ENCODE data around the gene SNRK.

SNRK gene

GRCh38 chr3:43268636-43269035, 17.7 kb upstream of the SNRK start:
- intact Hi-C loops (cut with DNase I), result no loop called here
- no peak for DNase-seq

- intact Hi-C loops (cut with DNase I), result no loop called here
- no peak for DNase-seq
Observed at GRCh38 chr3:43270078-43270477, 16.3 kb upstream of the SNRK start.

- intact Hi-C loops (cut with DNase I), result no loop called here
- peak in 6 of 10 donors; percentile 13 to 88 (median 20) for DNase-seq
Observed at GRCh38 chr3:43273416-43273815, 12.9 kb upstream of the SNRK start.

GRCh38 chr3:43279082-43279481, 7.3 kb upstream of the SNRK start:
- no peak for DNase-seq
- intact Hi-C loops (cut with DNase I), result no loop called here

GRCh38 chr3:43279532-43279931, 6.8 kb upstream of the SNRK start:
- DNase-seq, result no peak
- intact Hi-C loops (cut with DNase I), result no loop called here

- intact Hi-C loops (cut with DNase I), result no loop called here
- DNase-seq, result no peak
Observed at GRCh38 chr3:43281020-43281419, 5.3 kb upstream of the SNRK start.

GRCh38 chr3:43284171-43284570, 2.2 kb upstream of the SNRK start:
- DNase-seq, result no peak
- intact Hi-C loops (cut with DNase I), result no loop called here

GRCh38 chr3:43285644-43286043, 696 bp upstream of the SNRK start:
- intact Hi-C loops (cut with DNase I), result loop anchor here (5.0 kb wide), 1 partner anchor 123 kb away; no protein-coding TSS in a partner anchor
- DNase-seq, result no peak

GRCh38 chr3:43286841-43287499, 630 bp downstream of the SNRK start:
- intact Hi-C loops (cut with DNase I), result loop anchor here (5.0 kb wide), 1 partner anchor 125 kb away; no protein-coding TSS in a partner anchor
- DNase-seq, result peak in 1 of 10 donors; percentile 20

- no peak for DNase-seq
- intact Hi-C loops (cut with DNase I), result loop anchor here (5.0 kb wide), 1 partner anchor 125 kb away; no protein-coding TSS in a partner anchor
Observed at GRCh38 chr3:43287500-43287873, 1.1 kb downstream of the SNRK start.

- DNase-seq, result no peak
- intact Hi-C loops (cut with DNase I), result loop anchor here (5.0 kb wide), 1 partner anchor 126 kb away; no protein-coding TSS in a partner anchor
Observed at GRCh38 chr3:43288366-43288765, 2.0 kb downstream of the SNRK start.

- intact Hi-C loops (cut with DNase I), result loop anchor here (5.0 kb wide), 1 partner anchor 127 kb away; no protein-coding TSS in a partner anchor
- no peak for DNase-seq
Observed at GRCh38 chr3:43288850-43289249, 2.5 kb downstream of the SNRK start.

- no peak for DNase-seq
- intact Hi-C loops (cut with DNase I), result loop anchor here (5.0 kb wide), 1 partner anchor 127 kb away; no protein-coding TSS in a partner anchor
Observed at GRCh38 chr3:43289401-43289800, 3.1 kb downstream of the SNRK start.

- intact Hi-C loops (cut with DNase I), result loop anchor here (5.0 kb wide), 1 partner anchor 128 kb away; no protein-coding TSS in a partner anchor
- no peak for DNase-seq
Observed at GRCh38 chr3:43289841-43290470, 3.6 kb downstream of the SNRK start.

GRCh38 chr3:43290956-43291355, 4.6 kb downstream of the SNRK start:
- no peak for DNase-seq
- intact Hi-C loops (cut with DNase I), result no loop called here

GRCh38 chr3:43291546-43291945, 5.2 kb downstream of the SNRK start:
- DNase-seq, result no peak
- intact Hi-C loops (cut with DNase I), result no loop called here

GRCh38 chr3:43294975-43295374, 8.6 kb downstream of the SNRK start:
- intact Hi-C loops (cut with DNase I), result no loop called here

GRCh38 chr3:43296565-43296964, 10.2 kb downstream of the SNRK start:
- peak in 1 of 10 donors; percentile 79 for DNase-seq
- intact Hi-C loops (cut with DNase I), result no loop called here

More at GRCh38 chr3:43294975-43295374, 8.6 kb downstream of the SNRK start:
- no peak for DNase-seq

GRCh38 chr3:43298292-43298691, 12.0 kb downstream of the SNRK start:
- DNase-seq, result no peak
- intact Hi-C loops (cut with DNase I), result no loop called here

GRCh38 chr3:43298761-43299160, 12.4 kb downstream of the SNRK start:
- no peak for DNase-seq
- intact Hi-C loops (cut with DNase I), result no loop called here

- no peak for DNase-seq
- intact Hi-C loops (cut with DNase I), result no loop called here
Observed at GRCh38 chr3:43302116-43302880, 16.0 kb downstream of the SNRK start.

Data from posterior cingulate gyrus (tissue), 11 donors.